GM19240 (cell line): ENCODE measurements around the gene GPX7.
"Not testable (repeated sequence)": the region's sequence is repeated elsewhere in the genome, so short reads cannot be mapped to it uniquely, and the experiment has no call there.

Experiments used
- DNase-seq: peaks from one replicate; pipeline ENCODE4 v3.0.0; 2011; ENCODE audit warnings: low spot score; ENCODE audit not compliant: insufficient read length

The GPX7 gene

GRCh38 chr1:52601991-52602855 is at the start of gene GPX7:
GPX7 (plus strand) TSS chr1:52602371; CDS start chr1:52602410, 39 bp downstream.
- DNase-seq: peak; percentile 29

- DNase-seq: peak; percentile 14
Observed at GRCh38 chr1:52552505-52553361, 49.4 kb upstream of the GPX7 start, which contains the start of gene TUT4. TUT4 (minus strand) TSS chr1:52553092; CDS start chr1:52526280, 26,812 bp downstream.

GRCh38 chr1:52553362-52554266 is 48.6 kb upstream of the GPX7 start:
- DNase-seq: peak; percentile 52

DNA sequence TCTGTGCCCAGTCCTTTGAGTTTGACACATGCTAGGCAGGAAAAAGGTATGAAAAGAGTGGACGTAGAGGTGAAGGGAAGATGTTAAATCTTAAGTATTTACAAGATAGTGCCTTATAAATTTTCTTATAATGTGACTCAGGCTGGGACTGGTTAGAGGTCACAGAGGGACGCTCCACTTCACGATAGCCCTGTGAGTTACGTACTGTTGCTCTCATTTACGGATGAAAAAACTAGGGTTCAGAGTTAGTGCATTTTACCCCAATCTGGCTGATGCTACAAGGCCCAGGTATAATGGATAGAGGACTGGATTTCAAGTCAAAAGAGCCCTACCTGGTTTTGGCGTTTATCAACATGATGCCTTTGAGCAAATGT is 47.9 kb upstream of the GPX7 start:
- DNase-seq: no peak

GRCh38 chr1:52554756-52555155 is 47.4 kb upstream of the GPX7 start:
- no peak for DNase-seq

DNA sequence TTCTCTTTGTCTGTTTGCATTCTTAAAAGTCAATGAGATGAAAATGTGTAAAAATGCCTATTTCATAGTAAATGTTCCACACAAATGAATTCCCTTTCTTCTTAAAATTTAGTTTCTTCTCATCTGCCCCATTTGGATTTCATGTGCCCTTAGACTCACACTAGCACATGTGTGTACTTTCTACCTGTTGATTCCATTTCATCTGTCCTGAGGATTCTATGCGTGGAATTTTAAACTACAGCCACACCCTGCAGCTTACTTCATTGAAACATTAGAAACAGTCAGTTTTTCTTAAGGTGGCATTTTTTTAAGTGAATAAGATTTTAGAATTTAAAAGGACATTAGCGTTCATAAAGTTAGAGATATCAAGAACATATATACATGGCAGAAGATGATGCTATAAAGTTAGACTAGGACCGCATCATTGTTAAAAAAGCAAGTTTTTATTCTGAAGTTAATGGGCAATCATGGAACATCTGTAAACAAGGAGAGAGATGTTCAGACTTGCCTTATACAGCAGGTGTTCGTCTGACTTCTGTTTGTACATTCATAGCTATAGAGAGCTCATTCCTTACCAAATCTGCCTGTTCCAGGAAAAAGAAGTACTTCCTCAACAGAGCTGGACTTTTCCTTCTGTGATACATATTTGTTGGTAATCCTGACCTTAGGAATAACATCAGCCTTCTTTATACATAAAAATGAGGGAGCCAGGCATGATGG is 45.4 kb upstream of the GPX7 start:
- no peak for DNase-seq

DNA sequence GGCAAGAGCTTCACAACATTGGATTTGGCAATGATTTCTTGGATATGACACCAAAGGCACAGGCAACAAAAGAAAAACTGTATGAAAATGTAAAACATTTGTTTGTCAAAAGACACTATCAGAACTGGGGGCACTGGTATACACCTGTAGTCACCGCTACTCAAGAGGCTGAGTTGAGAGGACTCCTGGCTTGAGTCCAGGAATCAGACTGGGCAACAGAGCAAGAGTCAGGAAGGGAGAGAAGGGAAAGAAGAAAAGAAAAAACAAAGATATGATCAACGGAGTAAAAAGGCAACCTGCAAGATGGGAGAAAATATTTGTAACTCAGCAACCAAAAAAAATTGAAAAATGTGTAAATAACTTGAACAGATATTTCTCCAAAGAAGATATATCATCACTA is 43.2 kb upstream of the GPX7 start:
- no peak for DNase-seq

- DNase-seq: no peak
Observed at GRCh38 chr1:52559875-52560274, 42.3 kb upstream of the GPX7 start.

DNA sequence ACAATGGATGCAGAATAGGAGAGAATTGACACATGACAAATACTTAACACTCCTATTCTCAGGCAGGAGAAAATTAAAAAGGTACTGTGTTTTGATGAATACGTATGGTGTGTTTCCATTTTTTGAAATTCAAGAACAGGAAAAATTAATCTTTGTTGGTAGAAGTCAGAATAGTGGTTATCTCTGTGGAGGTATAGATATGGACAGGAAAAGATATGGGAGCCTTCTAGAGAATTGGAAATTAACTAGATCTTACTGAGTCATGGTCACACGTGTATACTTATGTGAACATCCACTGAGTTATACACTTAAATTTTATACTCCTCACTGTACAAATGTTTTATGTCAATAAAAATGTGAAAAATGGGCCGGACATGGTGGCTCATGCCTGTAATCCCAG is 39.4 kb upstream of the GPX7 start:
- DNase-seq: no peak

GRCh38 chr1:52567943-52568342 is 34.2 kb upstream of the GPX7 start:
- no peak for DNase-seq

GRCh38 chr1:52569449-52570210 is 32.5 kb upstream of the GPX7 start:
- no peak for DNase-seq

GRCh38 chr1:52571783-52572182 is 30.4 kb upstream of the GPX7 start:
- no peak for DNase-seq

DNA sequence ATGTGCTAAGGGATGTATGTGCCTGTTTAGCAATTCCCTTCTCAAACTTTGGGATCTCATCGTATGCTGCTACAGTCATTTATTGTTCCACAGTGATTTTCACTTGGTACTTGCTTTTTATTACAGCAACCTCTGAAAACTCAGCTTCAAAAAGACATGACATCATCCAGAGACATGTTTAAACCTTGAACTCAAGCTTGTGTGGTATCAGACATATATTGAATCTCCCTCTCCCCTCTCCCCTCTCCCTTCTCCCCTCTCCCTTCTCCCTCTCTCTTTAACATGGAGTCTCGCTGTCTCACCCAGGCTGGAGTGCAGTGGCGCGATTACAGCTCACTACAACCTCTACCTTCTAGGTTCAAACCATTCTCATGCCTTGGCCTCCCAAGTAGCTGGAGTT is 29.8 kb upstream of the GPX7 start:
- DNase-seq: no peak

DNA sequence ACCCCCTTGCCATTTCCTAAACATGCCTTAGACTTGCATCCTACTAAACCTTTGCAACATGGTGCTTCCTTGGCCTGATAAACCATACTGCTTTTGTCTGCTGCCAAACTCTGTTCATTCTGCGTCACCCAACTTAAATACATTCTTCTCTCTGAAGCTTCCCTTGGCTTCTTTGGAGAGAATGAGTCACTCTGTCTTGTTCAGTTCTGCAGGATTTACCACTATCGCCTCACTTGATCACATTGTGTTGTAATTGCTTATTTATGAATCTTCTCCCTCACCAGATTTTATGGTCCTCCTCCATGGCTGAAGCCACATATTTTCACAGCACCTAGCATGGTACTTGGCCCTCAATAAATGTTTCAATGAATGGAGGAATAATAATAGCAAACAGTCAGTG is 27.6 kb upstream of the GPX7 start:
- no peak for DNase-seq

DNA sequence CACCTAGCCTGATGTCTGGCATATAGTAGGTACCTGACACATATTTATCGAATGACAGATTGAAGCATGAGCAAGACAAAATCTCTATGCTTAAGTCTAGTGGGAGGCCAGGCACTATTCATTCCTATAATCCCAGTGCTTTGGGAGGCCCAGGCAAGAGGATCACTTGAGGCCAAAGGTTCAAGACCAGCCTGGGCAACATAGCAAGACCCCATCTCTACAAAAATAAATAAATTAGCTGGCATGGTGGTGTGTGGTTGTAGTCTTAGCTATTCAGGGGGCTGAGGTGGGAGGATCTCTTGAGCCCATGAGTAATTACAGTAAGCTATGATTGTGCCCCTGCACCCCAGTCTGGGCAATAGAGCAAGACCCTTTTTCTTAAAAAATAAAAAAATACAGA is 26.1 kb upstream of the GPX7 start:
- no peak for DNase-seq

DNA sequence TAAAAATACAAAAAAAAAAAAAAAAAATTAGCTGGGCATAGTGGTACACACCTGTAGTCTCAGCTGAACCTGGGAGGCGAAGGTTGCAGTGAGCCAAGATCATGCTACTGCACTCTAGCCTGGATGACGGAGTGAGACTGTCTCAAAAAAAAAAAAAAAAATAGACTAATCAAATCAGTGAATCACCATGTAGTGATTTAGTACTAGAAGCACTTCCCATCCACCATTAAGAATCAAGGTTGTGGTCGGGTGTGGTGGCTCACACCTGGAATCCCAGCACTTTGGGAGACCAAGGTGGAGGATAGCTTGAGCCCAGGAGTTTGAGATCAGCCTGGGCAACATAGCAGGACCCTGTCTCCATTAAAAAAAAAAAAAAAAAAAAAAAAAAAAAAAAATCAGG is 24.1 kb upstream of the GPX7 start:
- DNase-seq: not testable (repeated sequence)

- no peak for DNase-seq
Observed at GRCh38 chr1:52579415-52579814, 22.8 kb upstream of the GPX7 start.

DNA sequence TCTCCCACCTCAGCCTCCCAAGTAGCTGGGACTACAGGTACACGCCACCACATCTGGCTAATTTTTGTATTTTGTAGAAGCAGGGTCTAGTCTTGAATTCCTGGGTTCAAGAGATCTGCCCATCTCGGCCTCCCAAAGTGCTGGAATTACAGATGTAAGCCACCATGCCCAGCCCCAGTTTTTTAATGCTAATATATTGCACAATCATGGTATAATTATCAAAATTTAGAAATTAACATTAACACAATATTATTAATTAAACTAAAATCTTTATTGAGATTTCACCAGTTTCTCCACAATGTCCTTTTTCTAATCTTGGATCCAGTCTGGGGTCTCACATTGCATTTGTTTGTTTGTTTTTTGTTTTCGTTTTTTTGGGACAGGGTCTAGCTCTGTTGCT is 21.9 kb upstream of the GPX7 start:
- no peak for DNase-seq

GRCh38 chr1:52582116-52582696 is 20.0 kb upstream of the GPX7 start:
- DNase-seq: no peak

DNA sequence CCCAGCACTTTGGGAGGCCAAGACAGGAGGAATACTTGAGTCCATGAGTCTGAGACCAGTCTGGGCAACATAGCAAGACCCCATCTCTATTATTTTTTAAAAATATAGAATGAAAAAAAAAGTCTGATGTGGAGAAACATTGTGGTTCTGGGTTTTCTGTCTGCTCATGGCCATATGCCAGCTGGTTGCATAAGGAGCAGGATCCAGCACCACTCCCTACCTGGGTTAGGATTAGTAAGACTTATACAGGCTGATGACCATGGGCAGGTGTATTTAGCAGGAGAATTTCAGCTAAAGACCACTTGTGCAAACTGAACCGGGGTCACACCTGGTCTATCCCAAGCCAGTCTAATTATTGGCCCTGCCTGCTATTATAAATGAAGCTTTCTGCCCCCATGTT is 16.7 kb upstream of the GPX7 start:
- no peak for DNase-seq
